GM23338 (cell line): Measurements from ENCODE around the gene MAST4. TPM values are rescaled to one million over a fixed set of nuclear protein-coding genes. Genes with fewer than 3 reads are reported as not detected.

ENCODE experiments used
- ATAC-seq: fragments of 200-7000 bp; cut with Tn5 transposase; 3 replicates; pipeline ENCODE4 v1.9.1; 2020
- DNase-seq: peaks from one replicate; pipeline ENCODE4 v3.0.0-alpha.2; 2015; ENCODE audit warnings: low spot score
- H2AFZ ChIP-seq: fragments of 200-600 bp; sonication (generic); 2 replicates; pipeline ENCODE4 v1.8.0; 2016; ENCODE audit warnings: antibody characterized with exemption, mild to moderate bottlenecking, moderate library complexity
- H3F3A ChIP-seq: fragments of 200-600 bp; sonication (generic); replicated peaks from 2 replicates; pipeline ENCODE4 v1.8.0; 2017; ENCODE audit warnings: antibody characterized with exemption, mixed run types, low read depth
- H3K27ac ChIP-seq: fragments of 200-600 bp; sonication (generic); 2 replicates; pipeline ENCODE4 v1.6.1; 2016; ENCODE audit warnings: low read depth
- H3K27me3 ChIP-seq: fragments of 200-600 bp; sonication (generic); 2 replicates; pipeline ENCODE4 v1.8.0; 2016; ENCODE audit warnings: mild to moderate bottlenecking, mixed run types, moderate library complexity; ENCODE audit not compliant: insufficient read depth
- H3K36me3 ChIP-seq: fragments of 200-600 bp; sonication (generic); 2 replicates; pipeline ENCODE4 v1.8.0; 2016; ENCODE audit warnings: mild to moderate bottlenecking; ENCODE audit not compliant: insufficient read depth
- H3K4me1 ChIP-seq: fragments of 200-600 bp; sonication (generic); 2 replicates; pipeline ENCODE4 v1.8.0; 2016; ENCODE audit warnings: mild to moderate bottlenecking, moderate library complexity; ENCODE audit not compliant: insufficient read depth
- H3K4me2 ChIP-seq: fragments of 200-600 bp; sonication (generic); 2 replicates; pipeline ENCODE4 v1.7.1; 2017; ENCODE audit warnings: mixed run types
- H3K4me3 ChIP-seq: fragments of 200-600 bp; sonication (generic); 2 replicates; pipeline ENCODE4 v1.6.1; 2016; ENCODE audit warnings: mixed run types
- H3K79me2 ChIP-seq: fragments of 200-600 bp; sonication (generic); replicated peaks from 2 replicates; pipeline ENCODE4 v1.8.0; 2017; ENCODE audit warnings: mild to moderate bottlenecking; ENCODE audit not compliant: insufficient read depth
- H3K9me2 ChIP-seq: fragments of 200-600 bp; sonication (generic); 2 replicates; pipeline ENCODE4 v1.8.0; 2017; ENCODE audit not compliant: insufficient read depth
- H4K20me1 ChIP-seq: fragments of 200-600 bp; sonication (generic); replicated peaks from 2 replicates; pipeline ENCODE4 v1.8.0; 2017; ENCODE audit warnings: mild to moderate bottlenecking; ENCODE audit not compliant: insufficient read depth
- H3K27ac Mint-ChIP-seq: 2 replicates; pipeline ENCODE4 v1.8.0; 2020; ENCODE audit warnings: inconsistent platforms, mild to moderate bottlenecking, moderate library complexity, mixed read lengths
- H3K27me3 Mint-ChIP-seq: 3 replicates; pipeline ENCODE4 v1.8.0; 2022; ENCODE audit warnings: low read depth, mild to moderate bottlenecking, moderate library complexity, mixed read lengths, inconsistent platforms; ENCODE audit not compliant: insufficient read depth, poor library complexity
- H3K36me3 Mint-ChIP-seq: 3 replicates; pipeline ENCODE4 v1.8.0; 2021; ENCODE audit warnings: low read depth, mild to moderate bottlenecking, inconsistent platforms, moderate library complexity, mixed read lengths
- H3K4me1 Mint-ChIP-seq: 3 replicates; pipeline ENCODE4 v1.8.0; 2020; ENCODE audit warnings: mild to moderate bottlenecking, inconsistent platforms, mixed read lengths
- H3K4me3 Mint-ChIP-seq: 3 replicates; pipeline ENCODE4 v1.8.0; 2021; ENCODE audit warnings: moderate library complexity, mild to moderate bottlenecking, inconsistent platforms, mixed read lengths
- H3K9me3 Mint-ChIP-seq: 3 replicates; pipeline ENCODE4 v1.8.0; 2020; ENCODE audit warnings: moderate library complexity, mild to moderate bottlenecking, inconsistent platforms, mixed read lengths
- CREB1 ChIP-seq: fragments of 250-450 bp; sonication (Bioruptor Pico); IDR thresholded peaks from 2 replicates; pipeline ENCODE4 v1.5.0; 2020; ENCODE audit warnings: low read depth, mild to moderate bottlenecking, moderate library complexity
- EZH2 ChIP-seq: fragments of 200-600 bp; sonication (generic); IDR thresholded peaks from one replicate; pipeline ENCODE4 v1.8.0; 2017; ENCODE audit warnings: antibody characterized with exemption, mild to moderate bottlenecking, low read depth; ENCODE audit not compliant: unreplicated experiment
- JUNB ChIP-seq: IDR thresholded peaks from one replicate; pipeline ENCODE4 v1.6.1; 2016; ENCODE audit warnings: antibody characterized with exemption; ENCODE audit not compliant: unreplicated experiment
- ZNF114 ChIP-seq: fragments of 250-450 bp; sonication (Bioruptor Pico); IDR thresholded peaks from 2 replicates; pipeline ENCODE4 v1.5.0; 2020; ENCODE audit warnings: mild to moderate bottlenecking, moderate library complexity
- ZNF331 ChIP-seq: fragments of 250-450 bp; sonication (Bioruptor Pico); IDR thresholded peaks from 2 replicates; pipeline ENCODE4 v1.5.0; 2020; ENCODE audit warnings: low read depth, mild to moderate bottlenecking, moderate library complexity
- ZNF462 ChIP-seq: fragments of 250-450 bp; sonication (Bioruptor Pico); IDR thresholded peaks from 2 replicates; pipeline ENCODE4 v1.5.0; 2020; ENCODE audit warnings: mild to moderate bottlenecking, moderate library complexity
- polyA plus RNA-seq: library from polyadenylated mRNA; unstranded; fragments of >200 nt; fragmentation: Nextera tagmentation; extraction: Ambion mirVana; gene quantifications from 2 replicates; pipeline ENCODE4 v1.2.1, GENCODE V29; 2016
- total RNA-seq: library from RNA; depleted of rRNA; stranded (reverse); fragments of >200 nt; shearing (Covaris generic); gene quantifications from 2 replicates; pipeline ENCODE4 v1.2.3, GENCODE V29; 2014
- TF ChIP-seq, protein P1 (sequence below): IDR thresholded peaks from 2 replicates; pipeline ENCODE4 v1.6.1; 2016; ENCODE audit warnings: antibody characterized with exemption
- TF ChIP-seq, protein P2 (sequence below), 2 experiments: fragments of 200-600 bp in 1 of 2; sonication (generic) in 1 of 2; conservative IDR thresholded peaks; 2 replicates each; pipeline versions ENCODE4 v1.5.1 to v1.6.1; 2016 to 2017; ENCODE audit warnings: antibody characterized with exemption in 2 of 2, low read depth in 2 of 2, mild to moderate bottlenecking in 2 of 2, moderate library complexity in 1 of 2

Gene MAST4
- total and polyA plus RNA-seq, 2 experiments from 2014 or later, result 3.6 to 8.5 TPM

DNA sequence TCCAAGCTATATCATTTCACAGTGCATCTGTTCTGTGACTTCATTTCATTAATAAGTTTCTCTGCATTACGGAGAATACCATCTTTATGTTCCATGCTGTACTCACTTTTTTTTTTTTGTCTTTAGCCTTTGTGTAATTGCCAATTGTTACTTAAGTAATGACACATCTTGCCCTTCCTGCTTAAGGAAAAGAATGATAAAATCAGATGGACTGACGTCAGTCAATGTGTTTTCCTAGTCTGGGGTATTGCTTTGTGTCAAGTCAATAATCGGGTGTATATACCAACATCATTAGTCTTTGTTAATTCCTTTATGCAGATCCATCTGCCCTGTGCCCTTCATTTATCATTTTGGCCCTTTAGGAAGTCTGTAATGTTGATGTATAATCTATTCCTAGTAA is 466.9 kb downstream of the MAST4 start:
- H3K27ac ChIP-seq, result no peak overlapping the region
- no peak overlapping the region for H3K27ac Mint-ChIP-seq
- no peaks in the 10 kb centered on the region for H3K9me3 Mint-ChIP-seq
- H3K4me1 ChIP-seq, result peaks cover 16% of the 10 kb centered on the region
- H3K4me3 Mint-ChIP-seq, result no peak overlapping the region
- H3K4me3 ChIP-seq, result no peak overlapping the region
- H3K36me3 ChIP-seq, result no peaks in the 10 kb centered on the region
- no peaks in the 10 kb centered on the region for H4K20me1 ChIP-seq
- H3K27me3 ChIP-seq, result no peaks in the 10 kb centered on the region
- no peak for DNase-seq
- H3K79me2 ChIP-seq, result no peaks in the 10 kb centered on the region
- no peaks in the 10 kb centered on the region for H3F3A ChIP-seq
- TF ChIP-seq ZNF462 (CRISPR knock-in tag) (no peak), ZNF114 (CRISPR knock-in tag) (no peak), ZNF331 (CRISPR knock-in tag) (no peak), EZH2 (no peak), CREB1 (no peak), JUNB (no peak)
- TF ChIP-seq, protein P1, sequence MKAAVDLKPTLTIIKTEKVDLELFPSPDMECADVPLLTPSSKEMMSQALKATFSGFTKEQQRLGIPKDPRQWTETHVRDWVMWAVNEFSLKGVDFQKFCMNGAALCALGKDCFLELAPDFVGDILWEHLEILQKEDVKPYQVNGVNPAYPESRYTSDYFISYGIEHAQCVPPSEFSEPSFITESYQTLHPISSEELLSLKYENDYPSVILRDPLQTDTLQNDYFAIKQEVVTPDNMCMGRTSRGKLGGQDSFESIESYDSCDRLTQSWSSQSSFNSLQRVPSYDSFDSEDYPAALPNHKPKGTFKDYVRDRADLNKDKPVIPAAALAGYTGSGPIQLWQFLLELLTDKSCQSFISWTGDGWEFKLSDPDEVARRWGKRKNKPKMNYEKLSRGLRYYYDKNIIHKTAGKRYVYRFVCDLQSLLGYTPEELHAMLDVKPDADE, result no peak
- TF ChIP-seq, protein P2, sequence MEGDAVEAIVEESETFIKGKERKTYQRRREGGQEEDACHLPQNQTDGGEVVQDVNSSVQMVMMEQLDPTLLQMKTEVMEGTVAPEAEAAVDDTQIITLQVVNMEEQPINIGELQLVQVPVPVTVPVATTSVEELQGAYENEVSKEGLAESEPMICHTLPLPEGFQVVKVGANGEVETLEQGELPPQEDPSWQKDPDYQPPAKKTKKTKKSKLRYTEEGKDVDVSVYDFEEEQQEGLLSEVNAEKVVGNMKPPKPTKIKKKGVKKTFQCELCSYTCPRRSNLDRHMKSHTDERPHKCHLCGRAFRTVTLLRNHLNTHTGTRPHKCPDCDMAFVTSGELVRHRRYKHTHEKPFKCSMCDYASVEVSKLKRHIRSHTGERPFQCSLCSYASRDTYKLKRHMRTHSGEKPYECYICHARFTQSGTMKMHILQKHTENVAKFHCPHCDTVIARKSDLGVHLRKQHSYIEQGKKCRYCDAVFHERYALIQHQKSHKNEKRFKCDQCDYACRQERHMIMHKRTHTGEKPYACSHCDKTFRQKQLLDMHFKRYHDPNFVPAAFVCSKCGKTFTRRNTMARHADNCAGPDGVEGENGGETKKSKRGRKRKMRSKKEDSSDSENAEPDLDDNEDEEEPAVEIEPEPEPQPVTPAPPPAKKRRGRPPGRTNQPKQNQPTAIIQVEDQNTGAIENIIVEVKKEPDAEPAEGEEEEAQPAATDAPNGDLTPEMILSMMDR (conservative IDR thresholded peaks at IDR 0.05; ENCODE audit: low read depth in 2 of 2), result no peak
- peaks cover 24% of the 10 kb centered on the region for H3K4me1 Mint-ChIP-seq
- peaks cover 3% of the 10 kb centered on the region for H3K27me3 Mint-ChIP-seq
- no peak overlapping the region for H2AFZ ChIP-seq
- H3K4me2 ChIP-seq, result no peak overlapping the region
- H3K36me3 Mint-ChIP-seq, result no peaks in the 10 kb centered on the region
- no peak for ATAC-seq
- H3K9me2 ChIP-seq, result peaks cover 11% of the 10 kb centered on the region
